Mucosa of stomach (tissue), 1 donor: ENCODE data around the gene ABCD2.
"Not testable (repeated sequence)": the region's sequence is repeated elsewhere in the genome, so short reads cannot be mapped to it uniquely, and the experiment has no call there.

ENCODE experiments used
- H3K27me3 ChIP-seq: one replicate; pipeline ENCODE4 v1.7.0; 2013; ENCODE audit warnings: mild to moderate bottlenecking, low read length; ENCODE audit not compliant: control insufficient read depth, insufficient read depth
- H3K36me3 ChIP-seq: one replicate; pipeline ENCODE4 v1.7.0; 2013; ENCODE audit warnings: low read length; ENCODE audit not compliant: control insufficient read depth, insufficient read depth
- H3K4me1 ChIP-seq: one replicate; pipeline ENCODE4 v1.7.0; 2013; ENCODE audit warnings: mild to moderate bottlenecking, low read length; ENCODE audit not compliant: control insufficient read depth, insufficient read depth
- H3K4me3 ChIP-seq: one replicate; pipeline ENCODE4 v1.7.0; 2013; ENCODE audit warnings: low read length
- H3K9ac ChIP-seq: one replicate; pipeline ENCODE4 v1.7.0; 2013; ENCODE audit warnings: mild to moderate bottlenecking, low read length, moderate library complexity
- H3K9me3 ChIP-seq: one replicate; pipeline ENCODE4 v1.7.0; 2013; ENCODE audit warnings: mild to moderate bottlenecking, low read length, moderate library complexity; ENCODE audit not compliant: control insufficient read depth
- donor health status: Pancreatic carcinoma.

ABCD2 gene

DNA sequence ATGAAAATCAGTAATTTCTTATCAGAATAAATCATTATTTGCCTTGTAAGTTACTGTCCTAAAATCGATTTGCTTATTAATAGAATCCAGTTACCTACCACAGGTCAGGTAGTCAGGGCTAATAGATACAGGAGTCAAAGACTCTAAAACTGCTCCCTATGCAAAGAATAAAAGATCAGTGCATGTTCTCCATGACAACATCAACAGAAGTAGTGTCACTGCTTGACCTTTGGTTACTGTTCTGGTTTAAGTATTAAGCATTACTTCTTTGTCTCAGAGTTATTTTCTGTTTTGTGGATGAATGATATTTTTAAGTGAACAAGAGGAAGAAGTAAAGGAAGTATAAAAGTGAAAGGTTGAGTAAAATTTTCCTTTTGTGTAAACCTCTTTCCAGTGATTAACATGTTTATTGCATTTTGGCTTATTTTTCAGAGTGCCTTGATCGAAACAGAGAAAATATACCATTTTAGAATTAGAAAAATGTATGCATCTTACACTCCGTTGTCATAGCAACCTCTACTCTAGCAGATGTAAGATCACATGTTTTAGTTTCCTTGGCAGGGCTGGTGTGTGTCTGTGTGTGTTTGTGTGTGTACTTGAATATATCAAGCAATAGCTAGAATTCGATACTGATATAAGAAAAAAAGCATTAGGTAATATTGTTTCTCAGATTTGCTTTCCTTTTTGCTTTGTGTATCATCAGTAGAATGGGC lies 44.7 kb downstream of the ABCD2 start:
- H3K9me3 ChIP-seq, result no peaks in the 10 kb centered on the region
- no peaks in the 10 kb centered on the region for H3K36me3 ChIP-seq
- H3K4me1 ChIP-seq, result no peaks in the 10 kb centered on the region
- no peak overlapping the region for H3K9ac ChIP-seq
- no peak overlapping the region for H3K4me3 ChIP-seq
- no peaks in the 10 kb centered on the region for H3K27me3 ChIP-seq

DNA sequence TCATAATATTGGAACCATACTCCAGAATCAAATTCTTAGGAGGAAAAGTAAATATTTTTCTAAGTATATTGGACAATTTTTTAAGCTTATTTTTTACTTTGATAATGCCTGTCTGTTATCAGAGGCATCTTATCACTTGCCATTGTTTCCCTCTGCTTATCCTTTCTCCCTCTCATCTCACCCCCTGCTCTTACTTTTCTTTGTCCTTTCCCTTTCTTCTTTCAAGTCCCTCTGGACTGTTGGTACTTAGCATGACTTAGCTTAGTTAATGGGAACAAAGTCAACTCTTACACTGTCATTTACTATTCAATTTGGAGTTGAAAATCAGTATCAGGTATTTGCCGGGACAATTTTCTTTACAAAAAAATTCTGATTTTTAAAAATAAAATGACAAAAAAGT lies 45.2 kb downstream of the ABCD2 start:
- H3K9me3 ChIP-seq, result no peaks in the 10 kb centered on the region

DNA sequence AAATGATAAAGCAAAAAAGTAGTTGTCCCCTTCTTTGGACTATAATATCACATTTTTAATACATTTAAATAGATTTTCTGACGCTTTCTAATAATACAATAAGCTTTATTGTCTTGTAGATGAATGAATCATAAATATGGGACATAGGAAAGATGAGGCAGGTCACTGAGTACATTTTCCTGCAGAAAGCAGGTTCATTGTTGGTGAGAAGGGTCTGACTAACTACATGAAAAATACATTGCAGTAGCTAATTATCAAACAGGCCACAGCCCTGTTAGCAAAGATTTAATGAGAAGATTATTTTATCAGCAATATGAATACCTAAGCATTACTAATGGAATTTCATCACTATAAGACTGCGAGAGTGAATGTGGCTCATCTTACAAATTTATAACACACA lies 45.6 kb downstream of the ABCD2 start:
- Histone ChIP-seq H3K9me3 (no peaks in the 10 kb centered on the region), H3K9ac (no peak overlapping the region), H3K4me1 (no peaks in the 10 kb centered on the region)

More for the DNA sequence above, 45.2 kb downstream of the ABCD2 start:
- no peaks in the 10 kb centered on the region for H3K36me3 ChIP-seq
- no peaks in the 10 kb centered on the region for H3K27me3 ChIP-seq
- H3K9ac ChIP-seq, result no peak overlapping the region
- no peaks in the 10 kb centered on the region for H3K4me1 ChIP-seq
- no peak overlapping the region for H3K4me3 ChIP-seq

DNA sequence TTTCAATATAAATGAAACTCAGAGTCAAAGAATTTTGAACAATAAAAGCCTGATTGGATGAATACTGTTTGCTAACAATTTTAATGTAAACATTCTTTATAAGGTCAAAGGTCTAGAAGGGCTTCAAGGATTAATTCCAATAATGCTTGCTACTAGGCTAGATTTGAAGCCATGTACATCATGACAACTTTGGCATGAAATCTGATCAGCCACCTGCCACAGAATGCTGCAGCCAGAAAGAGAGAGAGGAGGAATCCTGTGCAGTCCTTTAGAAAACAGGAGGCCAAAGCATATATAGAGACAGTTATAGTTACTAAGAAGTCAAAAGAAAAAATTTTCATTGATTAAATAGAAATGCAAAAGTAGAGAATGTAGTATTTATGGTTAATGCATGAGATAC lies 47.1 kb downstream of the ABCD2 start:
- no peak overlapping the region for H3K4me3 ChIP-seq
- no peaks in the 10 kb centered on the region for H3K27me3 ChIP-seq
- no peaks in the 10 kb centered on the region for H3K9me3 ChIP-seq
- no peak overlapping the region for H3K9ac ChIP-seq
- no peaks in the 10 kb centered on the region for H3K36me3 ChIP-seq
- H3K4me1 ChIP-seq, result no peaks in the 10 kb centered on the region

More for the DNA sequence above, 45.6 kb downstream of the ABCD2 start:
- no peaks in the 10 kb centered on the region for H3K36me3 ChIP-seq
- no peak overlapping the region for H3K4me3 ChIP-seq
- H3K27me3 ChIP-seq, result no peaks in the 10 kb centered on the region

DNA sequence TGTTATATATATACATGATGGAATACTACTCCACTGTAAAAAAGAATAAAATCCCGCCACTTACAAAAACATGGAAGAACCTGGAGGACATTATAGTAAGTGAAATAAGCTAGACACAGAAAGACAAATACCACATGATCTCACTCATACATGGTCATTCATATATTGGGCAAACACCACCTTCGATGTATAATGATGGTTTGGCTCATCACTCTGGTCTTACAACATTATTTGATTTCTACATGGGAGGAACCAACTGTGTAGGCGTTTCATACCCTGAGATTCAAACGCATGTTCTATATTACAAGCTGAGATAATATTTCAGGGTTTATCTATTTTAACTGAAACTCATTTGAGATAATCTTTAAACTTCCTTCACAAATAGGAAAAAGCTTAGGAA lies 48.3 kb downstream of the ABCD2 start:
- H3K9me3 ChIP-seq, result no peaks in the 10 kb centered on the region
- H3K9ac ChIP-seq, result no peak overlapping the region
- H3K4me1 ChIP-seq, result no peaks in the 10 kb centered on the region
- no peaks in the 10 kb centered on the region for H3K36me3 ChIP-seq
- H3K27me3 ChIP-seq, result no peaks in the 10 kb centered on the region
- no peak overlapping the region for H3K4me3 ChIP-seq

DNA sequence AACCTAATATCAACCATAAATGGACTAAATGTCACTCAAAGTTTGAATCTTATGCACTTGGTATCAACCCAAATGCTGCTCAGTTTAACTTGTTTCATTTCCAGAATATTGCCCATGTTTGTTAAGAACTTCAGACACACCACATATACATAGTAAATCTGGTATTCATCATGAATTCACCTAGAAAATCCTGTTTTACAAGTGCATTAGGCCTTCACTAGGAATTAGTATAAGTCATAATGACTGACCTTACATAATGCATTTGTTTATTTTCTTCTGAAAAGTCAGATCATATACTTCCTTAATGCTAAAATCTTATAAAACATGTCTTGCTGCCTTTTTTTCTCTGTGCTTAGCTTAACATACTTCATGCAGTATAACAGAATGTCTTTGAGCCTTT lies 66.1 kb downstream of the ABCD2 start:
- no peak overlapping the region for H3K9ac ChIP-seq
- no peaks in the 10 kb centered on the region for H3K9me3 ChIP-seq
- no peaks in the 10 kb centered on the region for H3K36me3 ChIP-seq
- H3K4me3 ChIP-seq, result no peak overlapping the region
- H3K4me1 ChIP-seq, result no peaks in the 10 kb centered on the region
- no peaks in the 10 kb centered on the region for H3K27me3 ChIP-seq

DNA sequence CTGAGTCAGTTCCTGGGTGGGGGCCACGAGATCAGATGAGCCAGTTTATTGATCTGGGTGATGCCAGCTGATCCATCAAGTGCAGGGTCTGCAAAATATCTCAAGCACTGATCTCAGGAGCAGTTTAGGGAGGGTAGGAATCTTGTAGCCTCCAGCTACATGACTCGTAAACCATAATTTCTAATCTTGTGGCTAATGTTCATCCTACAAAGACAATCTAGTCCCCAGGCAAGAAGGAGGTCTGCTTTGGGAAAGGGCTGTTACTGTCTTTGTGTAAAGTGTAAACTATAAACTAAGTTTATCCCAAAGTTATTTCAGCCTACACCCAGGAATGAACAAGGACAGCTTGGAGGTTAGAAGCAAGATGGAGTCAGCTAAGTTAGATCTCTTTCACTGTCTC lies 75.4 kb downstream of the ABCD2 start:
- H3K4me1 ChIP-seq, H3K27me3 ChIP-seq, H3K9me3 ChIP-seq, H3K9ac ChIP-seq, H3K4me3 ChIP-seq, H3K36me3 ChIP-seq: not testable (repeated sequence)

DNA sequence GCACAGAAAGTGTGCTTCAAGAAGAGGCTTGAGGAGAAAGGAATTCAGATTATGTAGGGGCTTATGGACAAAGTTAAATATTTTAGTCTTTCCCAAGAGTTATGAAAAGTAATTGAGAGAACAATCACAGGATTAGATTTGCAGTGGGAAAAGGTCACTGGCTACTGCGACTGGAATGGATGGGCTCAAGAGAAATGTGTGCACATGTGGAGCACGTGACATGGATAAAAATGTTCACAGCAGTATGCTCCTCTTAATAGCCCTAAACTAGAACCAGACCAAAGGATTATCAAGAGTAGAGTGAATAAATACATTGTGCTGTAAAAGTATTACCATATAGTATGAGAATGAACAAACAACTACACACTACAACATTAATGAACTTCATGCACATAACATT lies 78.1 kb downstream of the ABCD2 start:
- Histone ChIP-seq H3K9ac (no peak overlapping the region), H3K27me3 (no peaks in the 10 kb centered on the region), H3K36me3 (no peaks in the 10 kb centered on the region), H3K4me1 (no peaks in the 10 kb centered on the region), H3K4me3 (no peak overlapping the region), H3K9me3 (no peaks in the 10 kb centered on the region)

DNA sequence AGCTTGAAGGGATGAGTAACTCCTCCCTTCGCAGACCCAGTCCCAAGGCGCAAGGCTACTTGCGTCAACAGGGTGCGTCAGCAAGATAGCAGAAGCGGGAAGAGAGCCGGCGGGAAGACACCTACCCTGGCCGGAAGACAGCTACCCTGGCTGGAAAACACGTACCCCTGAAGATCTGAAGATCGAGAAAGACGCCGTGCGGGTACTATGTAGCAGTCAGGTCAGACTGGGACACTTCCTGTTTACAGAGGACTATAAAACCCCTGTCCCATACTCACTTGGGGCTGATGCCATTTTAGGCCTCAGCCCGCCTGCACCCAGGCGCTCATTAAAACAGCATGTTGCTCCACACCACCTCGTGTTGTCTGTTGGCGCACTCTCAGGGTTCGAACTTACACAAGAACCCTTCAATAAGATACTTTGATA lies 80.9 kb downstream of the ABCD2 start:
- Histone ChIP-seq H3K36me3 (no peaks in the 10 kb centered on the region), H3K4me3 (no peak overlapping the region), H3K4me1 (no peaks in the 10 kb centered on the region), H3K27me3 (no peaks in the 10 kb centered on the region), H3K9ac (no peak overlapping the region), H3K9me3 (no peaks in the 10 kb centered on the region)

DNA sequence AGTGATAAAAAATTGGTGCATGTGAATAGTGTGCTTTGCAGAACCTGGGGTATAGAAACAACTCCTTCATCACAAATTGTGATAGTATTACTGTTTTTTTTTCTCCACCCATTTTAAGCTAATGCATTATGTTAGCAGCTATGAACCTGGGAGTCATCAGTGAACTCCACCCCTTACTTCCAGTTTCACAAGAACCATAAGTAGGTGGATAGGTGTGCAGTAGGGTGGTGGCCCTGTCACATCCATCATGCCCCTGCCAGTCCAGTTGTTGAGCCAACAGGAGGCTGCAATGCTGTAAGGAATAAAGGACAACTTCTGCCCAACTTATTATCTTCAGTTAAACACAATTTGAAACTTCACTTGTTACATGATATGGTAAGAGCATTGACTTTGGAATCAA lies 85.7 kb downstream of the ABCD2 start:
- Histone ChIP-seq H3K4me1 (no peaks in the 10 kb centered on the region), H3K9ac (no peak overlapping the region), H3K9me3 (no peaks in the 10 kb centered on the region), H3K4me3 (no peak overlapping the region), H3K27me3 (no peaks in the 10 kb centered on the region), H3K36me3 (no peaks in the 10 kb centered on the region)

DNA sequence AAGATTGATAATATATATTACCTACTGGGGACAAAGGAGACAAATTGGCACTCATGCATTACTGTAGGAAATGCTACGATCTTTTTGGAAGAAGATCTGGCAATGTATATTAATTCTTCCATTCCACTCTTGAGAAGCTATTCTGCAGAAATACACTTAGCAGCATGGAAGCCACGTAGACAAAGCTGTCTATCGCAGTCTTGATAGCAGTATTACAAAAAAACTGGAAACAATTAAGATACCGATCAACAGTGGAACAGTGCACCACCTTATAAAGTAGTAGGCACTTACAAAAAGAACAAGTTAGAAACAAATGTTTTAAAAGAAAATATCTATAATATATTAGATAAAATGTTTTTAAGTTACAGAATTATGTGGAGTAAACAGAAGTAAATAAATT lies 87.2 kb downstream of the ABCD2 start:
- no peak overlapping the region for H3K4me3 ChIP-seq
- H3K9ac ChIP-seq, result no peak overlapping the region

DNA sequence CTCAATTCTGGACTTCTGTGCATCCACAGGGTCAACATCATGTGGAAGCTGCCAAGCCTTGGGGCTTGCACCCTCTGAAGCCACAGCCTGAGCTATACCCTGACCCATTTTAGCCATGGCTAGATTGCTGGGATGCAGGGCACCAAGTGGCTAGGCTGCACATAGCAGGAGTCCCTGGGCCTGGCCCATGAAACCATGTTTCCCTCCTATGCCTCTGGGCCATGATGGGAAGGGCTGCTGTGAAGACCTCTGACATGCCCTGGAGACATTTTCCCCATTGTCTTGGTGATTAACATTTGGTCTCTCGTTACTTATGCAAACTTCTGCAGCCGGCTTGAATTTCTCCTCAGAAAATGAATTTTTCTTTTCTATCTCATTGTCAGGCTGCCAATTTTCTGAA lies 92.6 kb downstream of the ABCD2 start:
- no peaks in the 10 kb centered on the region for H3K9me3 ChIP-seq
- no peaks in the 10 kb centered on the region for H3K36me3 ChIP-seq
- no peak overlapping the region for H3K9ac ChIP-seq
- no peaks in the 10 kb centered on the region for H3K4me1 ChIP-seq
- H3K4me3 ChIP-seq, result no peak overlapping the region
- H3K27me3 ChIP-seq, result no peaks in the 10 kb centered on the region

More for the DNA sequence above, 87.2 kb downstream of the ABCD2 start:
- Histone ChIP-seq H3K9me3 (no peaks in the 10 kb centered on the region), H3K27me3 (no peaks in the 10 kb centered on the region), H3K36me3 (no peaks in the 10 kb centered on the region), H3K4me1 (no peaks in the 10 kb centered on the region)

DNA sequence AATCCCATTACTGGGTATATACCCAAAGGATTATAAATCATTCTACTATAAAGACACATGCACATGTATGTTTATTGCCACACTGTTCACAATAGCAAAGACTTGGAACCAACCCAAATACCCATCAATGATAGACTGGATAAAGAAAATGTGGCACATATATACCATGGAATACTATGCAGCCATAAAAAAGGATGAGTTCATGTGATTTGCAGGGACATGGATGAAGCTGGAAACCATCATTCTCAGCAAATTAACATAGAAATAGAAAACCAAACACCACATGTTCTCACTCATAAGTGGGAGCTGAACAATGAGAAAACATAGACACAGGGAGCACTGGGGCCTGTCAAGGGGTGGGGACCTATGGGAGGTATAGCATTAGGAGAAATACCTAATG lies 97.4 kb downstream of the ABCD2 start:
- H3K36me3 ChIP-seq, H3K9me3 ChIP-seq, H3K27me3 ChIP-seq, H3K4me3 ChIP-seq, H3K9ac ChIP-seq, H3K4me1 ChIP-seq: not testable (repeated sequence)
